ENCODE results near the gene GPC1.
A peak's percentile ranks its signal among the peaks of the same experiment; 100 is the strongest.
"Not testable (repeated sequence)": the region's sequence is repeated elsewhere in the genome, so short reads cannot be mapped to it uniquely, and the experiment has no call there.

Gene GPC1

GRCh38 chr2:240469239-240469636 lies 33.8 kb downstream of the GPC1 start:
- DNase-seq, result no peak

- no peak for DNase-seq
Observed at GRCh38 chr2:240469740-240470139, 34.3 kb downstream of the GPC1 start.

- no peak for DNase-seq
Observed at GRCh38 chr2:240472078-240472790, 36.8 kb downstream of the GPC1 start.

DNA sequence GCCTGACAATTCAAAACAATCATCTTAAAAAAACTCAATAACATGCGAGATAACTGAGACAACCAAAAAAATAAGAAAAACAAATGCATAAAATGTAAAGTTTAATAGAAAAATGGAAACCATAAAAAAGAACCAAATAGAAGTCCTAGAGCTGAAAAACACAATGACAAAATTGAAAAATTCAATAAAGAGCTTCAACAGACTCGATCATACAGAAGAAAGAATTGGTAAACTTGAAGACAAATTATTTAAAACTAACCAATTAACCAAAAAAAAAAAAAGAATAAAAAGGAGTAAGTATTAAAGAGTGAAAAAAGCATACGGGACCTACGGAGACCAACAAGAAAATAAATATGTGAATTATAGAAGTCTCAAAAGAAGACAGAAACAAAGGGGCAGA lies 37.7 kb downstream of the GPC1 start:
- DNase-seq, result no peak

DNA sequence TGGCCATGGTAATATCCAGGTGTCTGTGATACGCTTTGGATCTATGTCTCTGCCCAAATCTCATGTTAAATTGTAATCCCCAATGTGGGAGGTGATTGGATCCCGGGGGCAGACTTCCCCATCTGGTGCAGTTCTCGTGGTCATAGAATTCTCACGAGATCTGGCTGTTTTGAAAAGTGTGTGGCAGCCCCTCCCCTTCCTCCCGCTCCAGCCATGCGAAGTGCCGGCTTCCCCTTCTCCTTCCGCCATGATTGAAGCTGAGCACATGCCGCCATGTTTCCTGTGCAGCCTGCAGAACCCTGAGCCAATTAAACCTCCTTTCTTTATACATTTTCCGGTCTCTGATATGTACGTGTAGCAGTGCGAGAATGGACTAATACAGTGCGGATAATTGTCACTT lies 42.5 kb downstream of the GPC1 start:
- no peak for DNase-seq

DNA sequence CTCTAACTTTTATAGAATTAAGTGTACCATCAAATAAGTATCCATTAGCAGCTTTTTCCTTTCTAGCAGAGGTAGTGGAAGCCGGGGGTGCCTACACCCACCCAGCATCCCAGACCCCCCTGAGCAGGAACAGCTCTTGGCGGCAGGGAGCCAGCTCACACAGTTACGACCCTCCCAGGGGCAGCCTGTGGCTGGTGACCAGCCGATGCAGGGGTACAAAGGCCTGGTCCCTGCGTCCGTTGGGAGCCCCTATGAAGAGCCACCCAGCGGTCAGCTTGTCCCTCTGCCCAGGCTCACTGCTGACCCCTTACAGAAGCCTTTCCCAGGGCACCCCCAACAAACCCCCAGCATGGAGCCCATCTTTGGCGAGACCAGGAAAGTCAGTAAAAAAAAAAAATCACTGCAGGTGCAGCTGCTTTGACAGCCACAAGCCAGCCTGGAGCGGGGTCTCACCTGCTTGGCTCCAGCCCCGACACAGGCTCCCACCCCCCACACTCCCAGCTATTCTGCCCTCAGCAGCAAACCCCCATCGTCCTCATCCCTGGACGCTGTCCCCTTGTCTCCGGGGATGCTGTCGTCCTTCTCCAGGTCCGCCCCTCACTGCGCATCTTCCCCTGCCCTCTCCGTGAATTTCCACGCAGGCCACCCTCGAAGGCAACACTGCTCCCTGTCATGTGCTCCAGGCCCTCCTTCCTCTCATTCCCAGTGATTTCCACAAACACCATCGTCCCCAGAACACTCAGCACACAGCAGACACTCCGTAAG lies 43.1 kb downstream of the GPC1 start:
- no peak for DNase-seq

GRCh38 chr2:240479111-240479501 lies 43.6 kb downstream of the GPC1 start:
- no peak for DNase-seq

- DNase-seq, result no peak
Observed at GRCh38 chr2:240480834-240481623, 45.6 kb downstream of the GPC1 start.

DNA sequence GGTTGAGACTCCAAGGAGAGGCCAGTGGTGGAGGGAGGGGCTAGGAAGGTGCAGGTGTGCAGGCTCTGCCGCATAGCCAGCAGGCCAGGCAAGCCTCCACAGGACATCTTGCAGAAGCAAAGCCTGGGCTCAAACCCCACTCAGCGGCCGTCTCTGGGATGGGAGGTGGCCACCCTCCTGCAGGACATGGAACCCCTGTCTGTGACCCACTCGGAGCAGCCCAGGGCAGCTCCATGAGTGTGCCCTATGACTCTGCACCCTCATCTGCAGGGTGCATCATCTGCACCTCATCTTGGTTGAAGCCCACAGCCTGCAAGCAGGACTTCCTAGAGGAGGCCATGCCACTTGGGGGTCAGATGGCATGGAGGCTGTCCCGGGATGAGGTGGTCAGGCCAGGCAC lies 46.3 kb downstream of the GPC1 start:
- no peak for DNase-seq

DNA sequence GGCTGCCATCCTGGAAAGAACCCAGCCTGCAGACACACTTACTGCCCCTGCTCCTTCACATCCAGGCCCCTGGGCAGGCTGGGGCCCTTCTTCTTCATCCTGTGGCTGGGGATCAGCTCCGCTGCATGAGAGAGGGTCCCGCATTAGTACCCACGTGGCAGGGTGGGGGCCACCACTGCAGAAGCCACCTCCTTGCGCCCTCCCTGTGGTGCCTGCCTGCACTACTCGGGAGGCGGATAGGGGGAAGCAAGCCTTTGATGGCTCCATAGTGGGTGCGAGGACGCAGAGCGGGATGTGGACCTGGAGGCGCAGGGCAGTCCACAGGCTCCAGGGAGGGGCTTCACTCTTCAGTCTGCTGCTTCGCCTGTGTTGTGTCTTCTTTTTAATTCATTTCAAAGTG lies 46.7 kb downstream of the GPC1 start:
- DNase-seq, result no peak

- no peak for DNase-seq
Observed at GRCh38 chr2:240491483-240491882, 56.0 kb downstream of the GPC1 start.

- no peak for DNase-seq
Observed at GRCh38 chr2:240494194-240494793, 58.8 kb downstream of the GPC1 start.

DNA sequence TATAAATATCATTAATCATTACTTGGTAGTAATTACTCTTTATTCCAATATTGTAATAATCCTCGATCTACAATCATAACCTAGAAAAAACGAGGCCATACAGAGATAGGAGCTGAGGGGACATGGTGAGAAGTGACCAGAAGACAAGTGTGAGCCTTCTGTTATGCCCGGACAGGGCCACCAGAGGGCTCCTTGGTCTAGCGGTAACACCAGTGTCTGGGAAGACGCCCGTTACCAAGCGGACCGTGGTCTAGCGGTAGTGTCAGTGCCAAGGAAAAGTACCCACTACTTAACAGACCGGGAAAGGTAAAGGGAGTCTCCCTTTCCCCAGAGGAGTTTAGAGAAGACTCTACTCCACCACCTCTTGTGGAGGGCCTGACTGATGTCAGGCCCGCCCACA lies 59.5 kb downstream of the GPC1 start:
- peak in 1 of 2 experiments; percentile 50 for DNase-seq

- DNase-seq, result not testable (repeated sequence)
Observed at GRCh38 chr2:240497082-240497481, 61.6 kb downstream of the GPC1 start.

DNA sequence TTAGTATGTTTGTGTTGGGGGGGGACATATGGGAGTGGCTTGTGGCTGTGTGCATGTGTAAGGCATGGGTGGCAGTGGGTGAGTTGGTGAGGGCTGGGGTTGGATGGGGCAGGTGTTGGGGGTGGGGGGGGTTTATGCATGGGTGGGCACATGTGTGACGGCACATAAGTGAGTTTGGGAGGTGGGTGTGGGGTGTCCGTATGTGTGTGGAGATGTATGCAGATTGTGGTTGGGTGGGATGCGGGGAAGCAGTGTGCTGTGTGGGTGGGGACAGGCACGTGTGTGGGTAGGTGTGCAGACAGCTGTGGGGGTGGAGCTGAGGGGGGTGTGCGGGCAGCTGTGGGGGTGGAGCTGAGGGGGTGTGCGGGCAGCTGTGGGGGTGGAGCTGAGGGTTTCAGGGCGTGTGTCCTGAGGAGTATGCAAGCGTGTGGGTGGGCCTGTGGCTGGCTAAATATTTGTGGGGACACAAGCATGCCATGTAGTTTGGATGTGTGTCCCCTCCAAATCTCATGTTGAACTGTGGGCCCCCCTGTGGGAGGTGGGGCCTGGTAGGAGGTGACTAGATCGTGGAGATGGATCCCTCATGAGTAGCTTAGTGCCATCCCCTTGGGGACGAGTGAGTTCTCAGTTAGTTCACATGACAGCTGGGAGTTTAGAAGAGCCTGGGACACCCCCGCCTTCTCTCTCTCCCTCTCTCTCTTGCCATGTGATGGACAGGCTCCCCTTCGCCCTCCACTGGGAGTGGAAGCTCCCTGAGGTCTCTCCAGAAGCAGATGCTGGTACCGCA lies 62.9 kb downstream of the GPC1 start:
- no peak for DNase-seq

DNA sequence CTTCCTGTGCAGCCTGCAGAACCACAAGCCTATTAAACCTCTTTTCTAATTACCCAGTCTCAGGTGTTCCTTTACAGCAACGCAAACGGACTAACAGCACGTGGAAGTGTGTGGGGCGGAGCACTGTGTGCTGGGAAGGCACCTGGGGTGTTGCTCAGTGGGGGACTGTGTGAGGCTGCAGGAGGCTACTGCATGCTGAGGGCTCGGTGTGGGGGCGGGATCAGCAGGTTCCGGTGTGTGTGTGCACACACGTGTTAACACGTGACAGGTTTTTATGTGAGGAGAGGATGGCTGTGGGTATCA lies 63.4 kb downstream of the GPC1 start:
- DNase-seq, result no peak

DNA sequence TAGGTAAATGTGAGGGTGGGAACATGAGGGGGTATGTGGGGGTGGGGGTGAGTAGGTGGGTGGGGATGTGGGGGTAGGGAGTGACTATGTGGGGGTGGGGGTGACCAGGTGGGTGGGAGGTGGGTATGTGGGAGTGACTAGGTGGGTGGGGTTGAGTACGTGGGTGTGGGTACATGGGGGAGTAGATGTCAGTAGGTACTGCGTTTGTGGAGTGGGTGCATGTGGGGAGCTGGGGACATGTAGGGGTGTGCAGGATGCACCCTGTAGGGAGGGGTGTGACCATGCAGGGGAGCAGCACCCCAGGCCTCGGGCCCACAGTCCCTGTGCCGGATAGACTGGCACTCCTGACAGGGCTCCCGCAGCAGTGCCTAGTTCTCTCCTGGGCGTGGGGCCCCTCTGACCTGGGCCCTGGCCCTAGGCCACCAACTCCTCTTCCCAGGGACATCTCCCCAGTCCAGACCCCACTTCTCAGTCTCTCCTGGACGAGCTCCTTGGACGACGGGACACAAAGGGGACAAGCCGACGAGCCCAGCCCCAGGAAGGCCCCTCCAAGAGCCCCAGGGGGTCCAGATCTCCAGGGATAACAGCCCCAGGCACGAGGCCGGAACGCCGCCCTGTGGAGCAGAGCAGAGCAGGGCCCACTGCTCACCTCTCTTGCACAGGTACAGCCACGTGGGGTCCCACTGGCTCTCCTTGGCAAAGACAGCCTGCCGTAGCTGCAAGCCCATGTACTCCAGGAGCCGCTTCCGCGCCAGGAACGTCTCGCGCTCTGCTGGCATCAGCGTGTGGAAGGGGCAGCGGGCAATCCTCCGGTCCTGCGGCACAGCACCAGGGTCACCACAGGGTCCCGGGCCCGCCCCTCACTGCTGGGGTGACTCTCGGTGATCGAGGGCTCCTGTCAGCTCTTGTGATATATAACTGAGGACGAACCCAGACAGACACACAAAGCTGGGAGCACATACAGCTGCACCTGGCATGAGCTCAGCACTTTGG lies 64.1 kb downstream of the GPC1 start:
- no peak for DNase-seq

- no peak for DNase-seq
Observed at GRCh38 chr2:240500561-240501423, 65.3 kb downstream of the GPC1 start.

DNA sequence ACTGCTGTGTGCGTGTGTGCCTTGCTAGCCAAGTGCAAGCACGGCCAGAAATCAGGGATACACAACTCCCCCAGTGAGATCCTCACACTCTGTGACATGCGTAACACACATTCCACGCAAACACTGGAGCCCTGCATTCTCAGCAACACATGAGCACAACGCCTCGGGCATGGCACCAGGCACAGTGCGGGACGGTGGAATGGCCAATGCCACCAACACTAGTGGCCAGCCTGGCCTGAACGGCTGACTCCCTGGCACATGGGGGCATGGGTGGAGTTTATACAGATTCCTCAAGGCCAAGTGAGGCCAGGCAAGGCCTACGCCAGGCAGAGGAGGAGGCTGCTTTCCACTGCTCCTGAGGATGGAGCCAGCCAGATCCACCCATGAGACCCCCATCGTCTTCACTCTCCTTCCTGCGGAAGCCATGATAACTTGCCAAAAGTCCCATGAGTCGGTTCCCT lies 66.1 kb downstream of the GPC1 start:
- no peak for DNase-seq

DNA sequence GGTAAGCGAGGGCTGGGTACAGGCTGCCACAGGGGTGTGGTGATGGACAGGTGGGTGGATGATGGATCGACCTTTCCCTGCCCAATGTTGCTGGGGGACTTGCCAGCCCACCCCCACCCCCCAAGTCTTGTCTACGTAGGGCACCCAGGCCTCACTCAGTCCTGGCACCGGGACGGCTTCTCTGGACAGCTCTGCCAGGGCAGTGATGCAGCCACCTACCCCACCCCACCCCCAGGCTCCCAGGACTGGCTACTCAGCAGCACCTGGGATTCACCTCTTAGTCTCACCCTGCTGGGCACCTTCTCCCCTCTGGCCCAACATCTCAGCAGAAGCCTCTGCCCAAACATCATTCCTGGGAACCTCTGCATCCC lies 66.6 kb downstream of the GPC1 start:
- DNase-seq, result no peak
